HG02973 (cell line): Measurements from ENCODE around the gene IVNS1ABP.
"Not testable (repeated sequence)": the region's sequence is repeated elsewhere in the genome, so short reads cannot be mapped to it uniquely, and the experiment has no call there.

Source experiments
- ATAC-seq: cut with Tn5 transposase; IDR thresholded peaks from one replicate; pipeline ENCODE4 v1.9.1; 2021; ENCODE audit warnings: moderate library complexity; ENCODE audit not compliant: unreplicated experiment

Gene IVNS1ABP

GRCh38 chr1:185337246-185337645, 20.2 kb upstream of the IVNS1ABP start:
- ATAC-seq = no peak

- no peak for ATAC-seq
These were observed 17.1 kb upstream of the IVNS1ABP start for GRCh38 chr1:185334182-185334581.

- no peak for ATAC-seq
These were observed 11.2 kb upstream of the IVNS1ABP start for GRCh38 chr1:185328255-185328654.

GRCh38 chr1:185325413-185325812, 8.4 kb upstream of the IVNS1ABP start:
- ATAC-seq = no peak

GRCh38 chr1:185324118-185324517, 7.1 kb upstream of the IVNS1ABP start:
- no peak for ATAC-seq

- ATAC-seq = no peak
These were observed 5.6 kb upstream of the IVNS1ABP start for GRCh38 chr1:185322636-185323035.

GRCh38 chr1:185321653-185322221, 4.7 kb upstream of the IVNS1ABP start:
- not testable (repeated sequence) for ATAC-seq

GRCh38 chr1:185321104-185321503, 4.1 kb upstream of the IVNS1ABP start:
- ATAC-seq = not testable (repeated sequence)

- ATAC-seq = no peak
These were observed 2.1 kb upstream of the IVNS1ABP start for GRCh38 chr1:185319139-185319475.

- no peak for ATAC-seq
These were observed 1.5 kb upstream of the IVNS1ABP start for GRCh38 chr1:185318431-185319138.

GRCh38 chr1:185317886-185318310, 855 bp upstream of the IVNS1ABP start:
- ATAC-seq = peak; percentile 43

- peak; percentile 49 for ATAC-seq
These were observed 645 bp downstream of the IVNS1ABP start for GRCh38 chr1:185316163-185317033.

- no peak for ATAC-seq
These were observed 1.5 kb downstream of the IVNS1ABP start for GRCh38 chr1:185315445-185316071.

GRCh38 chr1:185314411-185314810, 2.6 kb downstream of the IVNS1ABP start:
- no peak for ATAC-seq

- ATAC-seq = no peak
These were observed 4.5 kb downstream of the IVNS1ABP start for GRCh38 chr1:185312361-185313138.

- no peak for ATAC-seq
These were observed 5.3 kb downstream of the IVNS1ABP start for GRCh38 chr1:185311589-185312225.

- ATAC-seq = no peak
These were observed 7.5 kb downstream of the IVNS1ABP start for GRCh38 chr1:185309566-185309965.

- no peak for ATAC-seq
These were observed 8.9 kb downstream of the IVNS1ABP start for GRCh38 chr1:185308126-185308525.

- ATAC-seq = no peak
These were observed 11.6 kb downstream of the IVNS1ABP start for GRCh38 chr1:185305419-185305818.

GRCh38 chr1:185300152-185300551, 16.9 kb downstream of the IVNS1ABP start:
- no peak for ATAC-seq
